Tibial nerve (tissue), 4 donors: ENCODE measurements around the gene ACTL6B.

Experiments used
- EP300 ChIP-seq, 2 donors: sonication (generic); formaldehyde crosslinking; IDR thresholded peaks; one replicate each; pipeline ENCODE4 v1.6.1; 2017; ENCODE audit warnings: antibody characterized with exemption in 2 of 2, mild to moderate bottlenecking in 1 of 2
- TF ChIP-seq, protein P1 (sequence below), 5 experiments: fragments of 200-600 bp in 3 of 5; fragments of 450-650 bp in 2 of 5; sonication (generic) in 3 of 5; IDR thresholded peaks; one replicate each; pipeline ENCODE4 v1.5.1; 2016 to 2019; ENCODE audit warnings: antibody characterized with exemption in 5 of 5, mild to moderate bottlenecking in 3 of 5, moderate library complexity in 2 of 5

DNA sequence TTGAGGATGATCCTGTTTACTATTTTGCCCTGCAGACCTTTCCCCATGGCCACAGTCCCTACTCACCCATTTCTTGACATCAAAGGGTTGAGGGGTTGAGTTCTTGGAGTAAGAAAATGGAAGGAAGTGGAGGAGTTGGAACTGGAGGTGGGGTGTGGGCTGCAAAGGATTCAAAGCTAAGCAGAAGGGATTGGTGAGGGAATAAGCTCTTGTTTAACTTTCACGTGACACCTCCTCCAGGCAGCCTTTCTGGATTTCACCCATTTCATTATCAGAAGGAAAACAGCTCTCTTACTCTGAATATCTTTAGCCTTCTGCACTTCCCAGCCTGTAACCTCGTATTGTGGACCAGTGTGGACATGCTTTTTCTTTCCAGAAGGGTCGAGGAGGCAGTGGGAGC, 30.2 kb downstream of the ACTL6B start:
- TF ChIP-seq, protein P1, sequence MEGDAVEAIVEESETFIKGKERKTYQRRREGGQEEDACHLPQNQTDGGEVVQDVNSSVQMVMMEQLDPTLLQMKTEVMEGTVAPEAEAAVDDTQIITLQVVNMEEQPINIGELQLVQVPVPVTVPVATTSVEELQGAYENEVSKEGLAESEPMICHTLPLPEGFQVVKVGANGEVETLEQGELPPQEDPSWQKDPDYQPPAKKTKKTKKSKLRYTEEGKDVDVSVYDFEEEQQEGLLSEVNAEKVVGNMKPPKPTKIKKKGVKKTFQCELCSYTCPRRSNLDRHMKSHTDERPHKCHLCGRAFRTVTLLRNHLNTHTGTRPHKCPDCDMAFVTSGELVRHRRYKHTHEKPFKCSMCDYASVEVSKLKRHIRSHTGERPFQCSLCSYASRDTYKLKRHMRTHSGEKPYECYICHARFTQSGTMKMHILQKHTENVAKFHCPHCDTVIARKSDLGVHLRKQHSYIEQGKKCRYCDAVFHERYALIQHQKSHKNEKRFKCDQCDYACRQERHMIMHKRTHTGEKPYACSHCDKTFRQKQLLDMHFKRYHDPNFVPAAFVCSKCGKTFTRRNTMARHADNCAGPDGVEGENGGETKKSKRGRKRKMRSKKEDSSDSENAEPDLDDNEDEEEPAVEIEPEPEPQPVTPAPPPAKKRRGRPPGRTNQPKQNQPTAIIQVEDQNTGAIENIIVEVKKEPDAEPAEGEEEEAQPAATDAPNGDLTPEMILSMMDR (IDR thresholded peaks at IDR 0.05): no peak
- TF ChIP-seq EP300 (IDR thresholded peaks at IDR 0.05): no peak
